HG03575 (cell line): Measurements from ENCODE around the gene UBN2.
A peak's percentile ranks its signal among the peaks of the same experiment; 100 is the strongest.
"Not testable (repeated sequence)": the region's sequence is repeated elsewhere in the genome, so short reads cannot be mapped to it uniquely, and the experiment has no call there.

Experiments used
- ATAC-seq: cut with Tn5 transposase; IDR thresholded peaks from one replicate; pipeline ENCODE4 v1.9.1; 2021; ENCODE audit not compliant: unreplicated experiment, insufficient number of reproducible peaks, low FRiP score; ENCODE audit errors: extremely low read depth

Gene UBN2

DNA sequence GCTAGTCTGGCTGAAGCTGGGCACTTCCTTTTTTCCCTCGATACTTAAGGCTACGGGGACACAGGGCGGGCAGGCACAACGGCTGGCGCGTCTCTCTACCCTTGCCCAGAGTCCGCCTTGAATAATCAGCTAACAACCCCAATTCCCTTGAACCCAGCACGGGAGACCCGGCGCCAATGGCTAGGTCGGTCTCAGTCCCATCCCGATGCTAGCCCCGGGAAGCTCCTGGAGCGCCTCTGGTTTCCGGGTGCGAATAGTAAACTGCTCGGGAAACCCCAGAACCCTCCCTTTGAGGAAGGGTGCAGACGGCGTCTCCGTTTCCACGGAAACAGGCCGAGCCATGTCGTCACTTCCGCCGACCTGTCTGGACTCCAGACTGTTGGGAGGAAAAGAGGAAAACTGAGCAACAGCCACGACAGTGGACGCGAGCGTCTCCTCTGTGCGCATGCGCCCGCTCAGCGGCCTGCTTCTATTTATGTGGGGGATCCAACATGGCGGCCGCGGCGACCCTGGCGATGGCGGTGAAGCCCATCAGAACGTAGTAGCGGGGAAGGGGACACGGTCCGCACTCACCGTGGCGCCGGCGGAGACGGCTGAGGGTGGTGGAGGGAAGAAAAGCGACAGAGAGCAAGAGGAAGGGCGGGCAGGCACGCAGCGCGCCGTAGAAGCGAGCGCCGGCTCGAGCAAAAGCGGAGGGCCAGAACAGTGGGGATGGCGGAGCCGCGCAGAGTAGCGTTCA, at the start of gene UBN2:
Gene UBN2 (plus strand): TSS at position 464 of the 739 bp plus-strand sequence. CDS start 248 bp downstream, at position 712.
- peak; percentile 83 for ATAC-seq

DNA sequence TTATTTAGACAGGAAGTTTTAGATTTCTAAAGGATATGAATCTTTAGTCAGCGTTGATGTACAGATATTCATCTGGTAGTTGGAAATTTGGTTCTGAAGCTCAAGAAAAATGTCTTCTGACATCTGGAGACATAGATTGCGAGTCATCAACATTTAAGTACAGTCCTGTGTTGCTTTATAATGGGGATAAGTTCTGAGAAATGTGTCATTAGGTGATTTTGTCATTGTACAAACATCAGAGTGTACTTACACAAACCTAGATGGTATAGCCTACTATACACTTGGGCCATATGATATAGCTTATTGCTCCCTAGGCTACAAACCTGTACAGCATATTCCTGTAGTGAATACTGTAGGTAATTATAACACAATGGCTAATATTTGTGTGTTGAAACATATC, 49.6 kb upstream of the UBN2 start:
- no peak for ATAC-seq

DNA sequence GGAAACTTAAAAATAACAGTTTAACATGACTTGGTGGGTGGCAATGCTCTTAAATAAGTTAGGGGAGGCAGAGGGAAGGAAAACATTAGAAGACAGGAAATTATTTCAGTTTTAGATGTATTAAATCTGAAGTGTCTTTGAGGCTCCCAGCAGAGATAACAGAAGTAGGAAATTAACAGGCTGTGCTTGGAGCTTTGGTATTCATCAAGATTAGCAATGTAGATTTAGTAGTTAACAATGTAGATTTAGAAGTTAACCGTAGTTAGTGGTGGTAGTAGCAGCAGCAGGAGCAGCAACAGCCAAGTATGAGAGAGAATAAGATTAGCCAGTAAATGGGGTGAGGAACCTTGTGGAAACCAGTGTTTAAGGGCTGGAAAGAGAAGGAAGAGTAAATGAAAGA, 48.7 kb upstream of the UBN2 start:
- no peak for ATAC-seq

DNA sequence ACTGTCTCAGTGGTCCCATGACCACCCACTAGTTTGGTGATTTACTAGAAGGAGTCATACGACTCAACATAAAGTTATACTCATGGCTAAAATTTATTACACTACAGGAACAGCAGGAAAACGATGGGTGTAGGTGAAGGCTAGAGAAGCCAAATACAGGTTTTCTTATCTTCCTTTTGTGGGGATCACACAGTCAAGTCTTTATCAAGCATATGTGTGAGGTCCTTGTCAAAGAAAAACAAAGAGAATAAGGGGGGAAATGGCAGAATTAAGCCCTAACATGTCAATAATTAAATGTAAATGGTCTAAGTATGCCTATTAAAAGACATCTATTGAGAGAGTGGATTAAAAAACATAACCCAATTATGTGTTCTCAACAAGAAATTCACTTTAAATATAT, 47.8 kb upstream of the UBN2 start:
- no peak for ATAC-seq

DNA sequence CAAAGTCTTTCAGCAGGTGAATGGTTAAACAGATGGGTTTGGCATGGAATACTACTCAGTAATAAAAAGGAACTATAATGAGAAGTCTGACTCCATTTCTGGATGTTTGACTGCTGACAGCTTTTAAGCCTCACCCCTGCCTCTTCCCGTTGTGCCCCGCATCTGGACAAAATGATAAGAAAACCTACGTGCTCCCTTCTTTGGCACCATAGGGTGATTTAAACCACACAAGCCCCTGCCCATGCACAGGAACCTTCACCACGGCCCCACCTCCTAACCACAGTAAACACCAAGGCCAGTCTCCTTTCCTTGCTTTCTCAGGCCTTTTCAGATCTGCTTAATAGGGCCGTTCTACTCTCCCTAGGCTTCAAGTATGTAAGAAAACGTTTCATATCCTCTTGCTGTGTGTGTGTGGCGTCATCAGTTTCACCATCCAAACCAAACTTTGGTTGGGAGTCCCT, 47.1 kb upstream of the UBN2 start:
- ATAC-seq = no peak

GRCh38 chr7:139186146-139186545, 44.9 kb upstream of the UBN2 start:
- ATAC-seq = no peak

DNA sequence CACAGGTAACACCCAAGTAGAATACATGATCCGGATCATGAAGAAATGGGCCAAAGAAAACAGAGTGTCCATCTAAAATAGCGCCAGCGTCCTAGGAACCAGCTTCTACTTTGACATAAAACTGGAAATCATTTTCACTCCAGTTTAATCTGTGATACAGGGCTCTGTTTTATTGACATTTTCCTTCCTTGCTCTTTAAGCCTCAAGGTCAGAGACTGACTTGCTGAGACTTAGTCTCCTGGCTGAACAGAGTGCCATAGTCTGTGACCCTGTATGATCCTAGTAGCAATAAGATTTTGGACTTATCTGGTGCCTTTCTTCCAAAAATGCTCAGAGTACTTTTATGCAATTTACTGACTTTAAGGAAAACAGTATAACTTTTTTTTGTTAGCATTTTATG, 41.7 kb upstream of the UBN2 start:
- ATAC-seq = no peak

DNA sequence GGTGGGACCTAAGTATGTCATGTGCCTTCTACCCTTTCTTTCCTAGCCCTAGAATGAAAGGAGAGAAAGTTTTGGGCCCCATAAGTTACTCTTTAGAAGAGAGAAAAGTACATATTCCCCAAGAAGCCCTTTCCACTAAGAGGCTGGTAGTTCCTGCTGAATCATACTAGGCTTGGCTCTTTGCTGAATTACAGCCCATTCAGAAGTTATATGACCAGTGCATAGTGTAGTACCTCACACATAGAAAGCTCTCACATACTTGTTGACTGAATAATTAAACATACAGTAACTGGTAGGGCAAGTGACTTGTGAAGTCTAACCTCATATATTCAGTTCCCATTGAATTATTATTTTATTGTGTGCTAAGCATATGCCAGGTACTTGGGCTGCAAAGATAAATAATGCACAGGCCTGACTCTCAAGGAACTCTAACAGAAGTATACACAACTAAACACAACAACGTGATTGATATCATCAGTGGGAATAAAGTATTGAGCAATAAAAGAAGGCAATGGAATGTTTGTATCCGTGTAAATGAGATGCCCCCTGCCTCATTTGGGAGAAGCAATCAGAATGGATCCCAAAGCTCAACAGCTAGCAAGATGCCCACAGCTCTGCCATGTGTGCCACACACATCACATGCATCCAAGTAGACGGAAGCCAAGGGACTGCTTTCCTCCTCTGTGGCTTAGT, 38.9 kb upstream of the UBN2 start:
- ATAC-seq = no peak

DNA sequence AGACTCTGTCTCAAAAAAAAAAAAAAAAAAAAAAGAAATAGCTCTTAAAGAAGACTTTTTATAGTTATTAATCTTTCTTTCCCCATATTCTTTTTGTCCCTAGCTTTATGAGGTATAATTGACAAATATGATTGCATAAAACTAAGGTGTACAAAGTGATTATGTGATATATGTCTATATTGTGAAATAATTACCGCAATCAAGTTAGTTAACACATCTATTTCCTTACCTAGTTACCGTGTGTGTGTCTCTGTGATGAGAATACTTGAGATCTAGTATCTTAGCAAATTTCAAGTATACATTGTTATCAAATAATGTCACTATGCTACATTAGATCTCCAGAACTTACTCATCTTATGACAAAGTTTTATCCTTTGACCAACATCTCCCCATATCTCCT, 30.7 kb upstream of the UBN2 start:
- ATAC-seq = no peak

- ATAC-seq = no peak
Measured at GRCh38 chr7:139203992-139204391, 27.0 kb upstream of the UBN2 start.

DNA sequence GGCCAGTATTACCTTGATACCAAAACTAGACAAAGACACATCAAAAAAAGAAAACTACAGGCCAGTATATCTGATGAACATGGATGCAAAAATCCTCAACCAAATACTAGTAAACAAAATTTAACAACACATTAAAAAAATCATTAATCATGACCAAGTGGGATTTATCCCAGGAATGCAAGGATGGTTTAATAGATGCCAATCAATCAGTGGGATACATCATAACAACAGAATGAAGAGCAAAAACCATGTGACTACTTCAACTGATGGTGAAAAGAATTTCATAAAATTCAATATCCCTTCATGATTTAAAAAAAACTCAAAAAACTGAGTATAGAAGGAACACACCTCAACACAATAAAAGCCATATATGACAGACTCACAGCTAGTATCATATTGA, 25.2 kb upstream of the UBN2 start:
- ATAC-seq = no peak

GRCh38 chr7:139212133-139212532, 18.9 kb upstream of the UBN2 start:
- no peak for ATAC-seq

GRCh38 chr7:139213489-139213888, 17.5 kb upstream of the UBN2 start:
- not testable (repeated sequence) for ATAC-seq

GRCh38 chr7:139218173-139218572, 12.9 kb upstream of the UBN2 start:
- ATAC-seq = no peak

DNA sequence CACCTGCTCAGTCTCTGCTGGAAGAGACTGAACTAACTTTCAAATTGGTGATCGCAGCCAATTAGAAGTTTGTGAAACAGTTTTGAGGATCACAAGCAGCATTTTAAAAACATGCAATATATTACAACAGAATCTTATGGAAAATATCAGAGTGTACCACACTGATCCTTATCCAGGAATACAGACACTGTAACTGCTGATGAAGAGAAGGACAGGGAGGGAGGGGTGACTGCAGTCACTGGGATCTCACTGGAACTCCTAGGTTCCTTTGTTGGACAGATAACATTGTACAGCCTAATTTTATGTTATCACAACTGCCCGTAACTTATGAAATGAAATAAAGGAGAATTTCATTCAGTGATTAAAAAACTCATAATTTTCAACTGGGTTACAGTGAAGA, 6.8 kb upstream of the UBN2 start:
- no peak for ATAC-seq

DNA sequence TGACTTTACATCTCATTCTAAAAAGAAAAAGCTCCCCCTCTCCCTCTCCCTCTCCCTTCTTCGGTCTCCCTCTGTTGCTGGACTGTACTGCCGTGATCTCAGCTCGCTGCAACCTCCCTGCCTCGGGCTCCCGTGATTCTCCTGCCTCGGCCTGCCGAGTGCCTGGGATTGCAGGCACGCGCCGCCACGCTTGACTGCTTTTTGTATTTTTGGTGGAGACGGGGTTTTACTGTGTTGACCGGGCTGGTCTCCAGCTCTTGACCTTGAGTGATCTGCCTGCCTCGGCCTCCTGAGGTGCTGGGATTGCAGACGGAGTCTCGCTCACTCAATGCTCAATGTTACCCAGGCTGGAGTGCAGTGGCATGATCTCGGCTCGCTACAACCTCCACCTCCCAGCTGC, 6.2 kb upstream of the UBN2 start:
- not testable (repeated sequence) for ATAC-seq

DNA sequence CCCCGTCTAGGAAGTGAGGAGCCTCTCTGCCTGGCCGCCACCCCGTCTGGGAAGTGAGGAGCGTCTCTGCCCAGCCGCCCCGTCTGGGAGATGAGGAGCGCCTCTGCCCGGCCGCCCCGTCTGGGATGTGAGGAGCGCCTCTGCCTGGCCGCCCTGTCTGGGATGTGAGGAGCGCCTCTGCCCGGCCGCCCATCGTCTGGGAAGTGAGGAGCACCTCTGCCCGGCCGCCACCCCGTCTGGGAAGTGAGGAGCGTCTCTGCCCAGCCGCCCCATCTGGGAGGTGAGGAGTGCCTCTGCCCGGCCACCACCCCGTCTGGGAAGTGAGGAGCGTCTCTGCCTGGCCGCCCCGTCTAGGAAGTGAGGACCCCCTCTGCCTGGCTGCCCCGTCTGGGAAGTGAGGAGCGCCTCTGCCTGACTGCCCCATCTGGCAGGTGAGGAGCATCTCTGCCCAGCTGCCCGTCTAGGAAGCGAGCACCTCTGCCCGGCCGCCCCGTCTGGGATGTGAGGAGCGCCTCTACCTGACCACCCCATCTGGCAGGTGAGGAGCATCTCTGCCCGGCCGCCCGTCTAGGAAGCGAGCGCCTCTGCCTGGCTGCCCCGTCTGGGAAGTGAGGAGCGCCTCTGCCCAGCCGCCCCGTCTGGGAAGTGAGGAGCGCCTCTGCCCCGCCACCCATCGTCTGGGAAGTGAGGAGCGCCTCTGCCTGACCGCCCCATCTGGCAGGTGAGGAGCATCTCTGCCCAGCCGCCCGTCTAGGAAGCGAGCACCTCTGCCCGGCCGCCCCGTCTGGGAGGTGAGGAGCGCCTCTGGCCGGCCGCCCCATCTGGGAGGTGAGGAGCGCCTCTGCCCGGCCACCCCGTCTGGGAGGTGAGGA, 5.5 kb upstream of the UBN2 start:
- not testable (repeated sequence) for ATAC-seq

- not testable (repeated sequence) for ATAC-seq
Measured at GRCh38 chr7:139226158-139226515, 4.9 kb upstream of the UBN2 start.

DNA sequence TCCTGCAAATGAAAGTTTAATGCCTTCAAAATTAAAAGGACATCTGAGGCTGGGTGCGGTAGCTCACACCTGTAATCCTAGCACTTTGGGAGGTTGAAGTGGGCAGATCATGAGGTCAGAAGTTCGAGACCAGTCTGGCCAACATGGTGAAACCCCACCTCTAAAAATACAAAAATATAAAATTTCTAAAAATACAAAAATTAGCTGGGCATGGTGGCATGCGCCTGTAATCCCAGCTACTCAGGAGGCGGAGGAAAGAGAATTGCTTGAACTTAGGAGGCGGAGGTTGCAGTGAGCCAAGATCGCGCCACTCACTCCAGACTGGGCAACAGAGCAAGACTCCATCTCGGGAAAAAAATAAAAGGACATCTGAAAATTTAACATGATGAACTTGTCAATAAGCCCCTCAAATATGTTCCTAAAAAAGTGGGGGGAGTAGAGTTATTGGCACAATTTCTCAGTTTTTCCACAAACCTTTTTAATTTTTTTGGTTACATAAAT, 4.0 kb upstream of the UBN2 start:
- ATAC-seq = not testable (repeated sequence)
